SK-N-SH treated with all-trans-retinoic acid at 6 μM for 48 hours (cell line): ENCODE measurements around the gene FBXO10.

Source experiments
- ATAC-seq: fragments of 200-7000 bp; cut with Tn5 transposase; 3 replicates; pipeline ENCODE4 v1.9.1; 2020; ENCODE audit warnings: mild to moderate bottlenecking, moderate library complexity
- ARNTL ChIP-seq: fragments of 450-650 bp; formaldehyde crosslinking; IDR thresholded peaks from 2 replicates; pipeline ENCODE4 v1.5.0; 2020; ENCODE audit warnings: low read depth, mild to moderate bottlenecking, moderate library complexity, borderline replicate concordance
- CSDC2 ChIP-seq: fragments of 250-450 bp; sonication (Bioruptor Pico); IDR thresholded peaks from 2 replicates; pipeline ENCODE4 v1.5.0; 2020; ENCODE audit warnings: mild to moderate bottlenecking, moderate library complexity
- CSRNP3 ChIP-seq: fragments of 250-450 bp; sonication (Bioruptor Pico); IDR thresholded peaks from 2 replicates; pipeline ENCODE4 v1.5.1; 2021; ENCODE audit warnings: mild to moderate bottlenecking, moderate library complexity
- ESRRG ChIP-seq: fragments of 250-450 bp; sonication (Bioruptor Pico); IDR thresholded peaks from 2 replicates; pipeline ENCODE4 v1.6.1; 2021; ENCODE audit warnings: mild to moderate bottlenecking
- GLIS3 ChIP-seq: fragments of 250-450 bp; sonication (Bioruptor Pico); IDR thresholded peaks from 2 replicates; pipeline ENCODE4 v1.5.0; 2020; ENCODE audit warnings: mild to moderate bottlenecking, moderate library complexity
- ISL1 ChIP-seq: fragments of 250-450 bp; sonication (Bioruptor Pico); IDR thresholded peaks from 2 replicates; pipeline ENCODE4 v2.1.2; 2022; ENCODE audit warnings: mild to moderate bottlenecking, moderate library complexity
- OSR1 ChIP-seq: fragments of 250-450 bp; sonication (Bioruptor Pico); IDR thresholded peaks from 2 replicates; pipeline ENCODE4 v1.8.0; 2022; ENCODE audit warnings: moderate library complexity, mild to moderate bottlenecking, inconsistent platforms
- PATZ1 ChIP-seq: fragments of 250-450 bp; sonication (Bioruptor Pico); IDR thresholded peaks from 2 replicates; pipeline ENCODE4 v1.8.0; 2020; ENCODE audit warnings: mild to moderate bottlenecking, moderate library complexity, borderline replicate concordance
- PPARA ChIP-seq: fragments of 250-450 bp; sonication (Bioruptor Pico); IDR thresholded peaks from 2 replicates; pipeline ENCODE4 v1.5.0; 2020; ENCODE audit warnings: mild to moderate bottlenecking, borderline replicate concordance
- RARB ChIP-seq: fragments of 250-450 bp; sonication (Bioruptor Pico); IDR thresholded peaks from 2 replicates; pipeline ENCODE4 v1.8.0; 2021; ENCODE audit warnings: mild to moderate bottlenecking, moderate library complexity
- SNAI2 ChIP-seq: fragments of 250-450 bp; sonication (Bioruptor Pico); IDR thresholded peaks from 2 replicates; pipeline ENCODE4 v1.5.0; 2020; ENCODE audit warnings: mild to moderate bottlenecking, moderate library complexity
- TCF4 ChIP-seq: fragments of 250-450 bp; sonication (Bioruptor Pico); IDR thresholded peaks from 2 replicates; pipeline ENCODE4 v1.8.0; 2021; ENCODE audit warnings: mild to moderate bottlenecking, moderate library complexity, borderline replicate concordance
- TOX ChIP-seq: fragments of 250-450 bp; sonication (Bioruptor Pico); IDR thresholded peaks from 2 replicates; pipeline ENCODE4 v1.8.0; 2021; ENCODE audit warnings: mild to moderate bottlenecking, moderate library complexity, borderline replicate concordance
- ZC3H10 ChIP-seq: fragments of 250-450 bp; sonication (Bioruptor Pico); IDR thresholded peaks from 2 replicates; pipeline ENCODE4 v1.5.1; 2021; ENCODE audit warnings: mild to moderate bottlenecking, moderate library complexity
- ZFP3 ChIP-seq: fragments of 250-450 bp; sonication (Bioruptor Pico); IDR thresholded peaks from 2 replicates; pipeline ENCODE4 v1.5.0; 2020; ENCODE audit warnings: mild to moderate bottlenecking, moderate library complexity
- ZFP30 ChIP-seq: fragments of 450-650 bp; formaldehyde crosslinking; IDR thresholded peaks from 2 replicates; pipeline ENCODE4 v1.5.0; 2022; ENCODE audit warnings: mild to moderate bottlenecking, moderate library complexity
- ZNF565 ChIP-seq: fragments of 450-650 bp; formaldehyde crosslinking; conservative IDR thresholded peaks from 2 replicates; pipeline ENCODE4 v1.5.0; 2020; ENCODE audit warnings: low read depth, mild to moderate bottlenecking, moderate library complexity
- ZNF70 ChIP-seq: fragments of 450-650 bp; formaldehyde crosslinking; IDR thresholded peaks from 2 replicates; pipeline ENCODE4 v1.5.0; 2020; ENCODE audit warnings: mild to moderate bottlenecking, moderate library complexity
- ZNF8 ChIP-seq: fragments of 450-650 bp; formaldehyde crosslinking; IDR thresholded peaks from 2 replicates; pipeline ENCODE4 v1.5.0; 2020; ENCODE audit warnings: mild to moderate bottlenecking, moderate library complexity
- TF ChIP-seq, protein P1 (sequence below): fragments of 250-450 bp; sonication (Bioruptor Pico); IDR thresholded peaks from 2 replicates; pipeline ENCODE4 v1.8.0; 2021; ENCODE audit warnings: low read depth, mild to moderate bottlenecking, moderate library complexity, borderline replicate concordance
- TF ChIP-seq, protein P2 (sequence below): fragments of 250-450 bp; sonication (Bioruptor Pico); IDR thresholded peaks from 2 replicates; pipeline ENCODE4 v1.5.0; 2020; ENCODE audit warnings: mild to moderate bottlenecking, moderate library complexity
- TF ChIP-seq, protein P3 (sequence below): fragments of 250-450 bp; sonication (Bioruptor Pico); IDR thresholded peaks from 2 replicates; pipeline ENCODE4 v1.5.1; 2020; ENCODE audit warnings: low read depth, mild to moderate bottlenecking, moderate library complexity

The FBXO10 gene

GRCh38 chr9:37551888-37552287 lies 24.3 kb downstream of the FBXO10 start:
- no peak for ATAC-seq

GRCh38 chr9:37551468-37551867 lies 24.7 kb downstream of the FBXO10 start:
- no peak for ATAC-seq

More at GRCh38 chr9:37551888-37552287, 24.3 kb downstream of the FBXO10 start:
- TF ChIP-seq OSR1 (CRISPR knock-in tag): no peak
- TF ChIP-seq TCF4 (CRISPR knock-in tag): no peak
- no peak for TF ChIP-seq ESRRG (CRISPR knock-in tag)
- no peak for TF ChIP-seq PATZ1 (CRISPR knock-in tag)
- no peak for TF ChIP-seq ARNTL (CRISPR knock-in tag)

GRCh38 chr9:37550781-37551180 lies 25.4 kb downstream of the FBXO10 start:
- no peak; the same call in 2 of the 3 replicates for ATAC-seq
- TF ChIP-seq ZFP30: no peak

More at GRCh38 chr9:37551468-37551867, 24.7 kb downstream of the FBXO10 start:
- no peak for TF ChIP-seq OSR1 (CRISPR knock-in tag)
- TF ChIP-seq, protein P1, sequence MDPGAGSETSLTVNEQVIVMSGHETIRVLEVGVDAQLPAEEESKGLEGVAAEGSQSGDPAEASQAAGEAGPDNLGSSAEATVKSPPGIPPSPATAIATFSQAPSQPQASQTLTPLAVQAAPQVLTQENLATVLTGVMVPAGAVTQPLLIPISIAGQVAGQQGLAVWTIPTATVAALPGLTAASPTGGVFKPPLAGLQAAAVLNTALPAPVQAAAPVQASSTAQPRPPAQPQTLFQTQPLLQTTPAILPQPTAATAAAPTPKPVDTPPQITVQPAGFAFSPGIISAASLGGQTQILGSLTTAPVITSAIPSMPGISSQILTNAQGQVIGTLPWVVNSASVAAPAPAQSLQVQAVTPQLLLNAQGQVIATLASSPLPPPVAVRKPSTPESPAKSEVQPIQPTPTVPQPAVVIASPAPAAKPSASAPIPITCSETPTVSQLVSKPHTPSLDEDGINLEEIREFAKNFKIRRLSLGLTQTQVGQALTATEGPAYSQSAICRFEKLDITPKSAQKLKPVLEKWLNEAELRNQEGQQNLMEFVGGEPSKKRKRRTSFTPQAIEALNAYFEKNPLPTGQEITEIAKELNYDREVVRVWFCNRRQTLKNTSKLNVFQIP (CRISPR knock-in tag): no peak
- TF ChIP-seq SNAI2 (CRISPR knock-in tag): no peak
- TF ChIP-seq PPARA (CRISPR knock-in tag): no peak
- TF ChIP-seq ARNTL (CRISPR knock-in tag): no peak
- TF ChIP-seq ZC3H10 (CRISPR knock-in tag): no peak

DNA sequence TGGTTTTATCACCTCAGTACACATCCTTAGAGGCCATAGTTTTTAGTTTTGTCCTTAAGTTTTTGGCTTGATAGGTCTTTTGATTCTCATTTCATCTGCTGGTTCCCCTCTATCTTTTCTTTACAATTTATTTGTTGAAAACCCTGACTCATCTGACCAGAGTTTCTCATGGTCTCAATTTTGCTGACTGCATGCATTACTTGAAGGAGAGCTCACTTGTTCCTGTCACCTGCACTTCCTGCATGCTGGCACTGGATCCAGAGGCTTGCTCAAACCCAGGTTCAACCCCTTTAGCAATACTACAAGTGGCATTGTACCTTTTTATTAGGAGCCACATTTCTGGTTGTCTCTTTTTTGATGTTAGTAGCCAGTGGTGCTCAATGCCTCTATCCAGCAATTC lies 26.7 kb downstream of the FBXO10 start:
- TF ChIP-seq SNAI2 (CRISPR knock-in tag) (no peak), TCF4 (CRISPR knock-in tag) (no peak), TOX (CRISPR knock-in tag) (no peak), ZFP3 (no peak), ZNF70 (CRISPR knock-in tag) (no peak), GLIS3 (CRISPR knock-in tag) (no peak), ZFP30 (no peak), CSRNP3 (CRISPR knock-in tag) (no peak), ZNF565 (CRISPR knock-in tag) (no peak), ISL1 (CRISPR knock-in tag) (no peak), ZC3H10 (CRISPR knock-in tag) (no peak), RARB (CRISPR knock-in tag) (no peak), ESRRG (CRISPR knock-in tag) (no peak), OSR1 (CRISPR knock-in tag) (no peak), PATZ1 (CRISPR knock-in tag) (no peak), ZNF8 (CRISPR knock-in tag) (no peak), CSDC2 (CRISPR knock-in tag) (no peak)
- TF ChIP-seq, protein P2, sequence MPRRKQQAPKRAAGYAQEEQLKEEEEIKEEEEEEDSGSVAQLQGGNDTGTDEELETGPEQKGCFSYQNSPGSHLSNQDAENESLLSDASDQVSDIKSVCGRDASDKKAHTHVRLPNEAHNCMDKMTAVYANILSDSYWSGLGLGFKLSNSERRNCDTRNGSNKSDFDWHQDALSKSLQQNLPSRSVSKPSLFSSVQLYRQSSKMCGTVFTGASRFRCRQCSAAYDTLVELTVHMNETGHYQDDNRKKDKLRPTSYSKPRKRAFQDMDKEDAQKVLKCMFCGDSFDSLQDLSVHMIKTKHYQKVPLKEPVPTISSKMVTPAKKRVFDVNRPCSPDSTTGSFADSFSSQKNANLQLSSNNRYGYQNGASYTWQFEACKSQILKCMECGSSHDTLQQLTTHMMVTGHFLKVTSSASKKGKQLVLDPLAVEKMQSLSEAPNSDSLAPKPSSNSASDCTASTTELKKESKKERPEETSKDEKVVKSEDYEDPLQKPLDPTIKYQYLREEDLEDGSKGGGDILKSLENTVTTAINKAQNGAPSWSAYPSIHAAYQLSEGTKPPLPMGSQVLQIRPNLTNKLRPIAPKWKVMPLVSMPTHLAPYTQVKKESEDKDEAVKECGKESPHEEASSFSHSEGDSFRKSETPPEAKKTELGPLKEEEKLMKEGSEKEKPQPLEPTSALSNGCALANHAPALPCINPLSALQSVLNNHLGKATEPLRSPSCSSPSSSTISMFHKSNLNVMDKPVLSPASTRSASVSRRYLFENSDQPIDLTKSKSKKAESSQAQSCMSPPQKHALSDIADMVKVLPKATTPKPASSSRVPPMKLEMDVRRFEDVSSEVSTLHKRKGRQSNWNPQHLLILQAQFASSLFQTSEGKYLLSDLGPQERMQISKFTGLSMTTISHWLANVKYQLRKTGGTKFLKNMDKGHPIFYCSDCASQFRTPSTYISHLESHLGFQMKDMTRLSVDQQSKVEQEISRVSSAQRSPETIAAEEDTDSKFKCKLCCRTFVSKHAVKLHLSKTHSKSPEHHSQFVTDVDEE (CRISPR knock-in tag): no peak
- TF ChIP-seq, protein P3, sequence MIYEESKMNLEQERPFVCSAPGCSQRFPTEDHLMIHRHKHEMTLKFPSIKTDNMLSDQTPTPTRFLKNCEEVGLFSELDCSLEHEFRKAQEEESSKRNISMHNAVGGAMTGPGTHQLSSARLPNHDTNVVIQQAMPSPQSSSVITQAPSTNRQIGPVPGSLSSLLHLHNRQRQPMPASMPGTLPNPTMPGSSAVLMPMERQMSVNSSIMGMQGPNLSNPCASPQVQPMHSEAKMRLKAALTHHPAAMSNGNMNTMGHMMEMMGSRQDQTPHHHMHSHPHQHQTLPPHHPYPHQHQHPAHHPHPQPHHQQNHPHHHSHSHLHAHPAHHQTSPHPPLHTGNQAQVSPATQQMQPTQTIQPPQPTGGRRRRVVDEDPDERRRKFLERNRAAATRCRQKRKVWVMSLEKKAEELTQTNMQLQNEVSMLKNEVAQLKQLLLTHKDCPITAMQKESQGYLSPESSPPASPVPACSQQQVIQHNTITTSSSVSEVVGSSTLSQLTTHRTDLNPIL: no peak
- no peak for ATAC-seq
